ENCODE measurements around the gene DNAJC11. TPM values are rescaled to one million over a fixed set of nuclear protein-coding genes. Genes with fewer than 3 reads are reported as not detected.

DNAJC11 gene
- total RNA-seq, 1 experiment from 2014 or later, result 102 TPM

- no peak for TF ChIP-seq MYBL2 (CRISPR knock-in tag; IDR thresholded peaks at IDR 0.05)
- no peak for TF ChIP-seq CDX4 (CRISPR knock-in tag; IDR thresholded peaks at IDR 0.05; ENCODE audit: borderline replicate concordance)
- no peak for TF ChIP-seq TCF7 (CRISPR knock-in tag; IDR thresholded peaks at IDR 0.05; ENCODE audit: low read depth)
- no peak for TF ChIP-seq PREB (CRISPR knock-in tag; IDR thresholded peaks at IDR 0.05; ENCODE audit: borderline replicate concordance)
- TF ChIP-seq EMX1 (CRISPR knock-in tag; IDR thresholded peaks at IDR 0.05), result no peak
- no peak for TF ChIP-seq GTF2I (CRISPR knock-in tag; conservative IDR thresholded peaks at IDR 0.05)
- no peak for TF ChIP-seq ELF4 (CRISPR knock-in tag; IDR thresholded peaks at IDR 0.05; ENCODE audit: low read depth)
- TF ChIP-seq TEAD1 (CRISPR knock-in tag; IDR thresholded peaks at IDR 0.05), result no peak
- TF ChIP-seq ZBTB21 (CRISPR knock-in tag; IDR thresholded peaks at IDR 0.05; ENCODE audit: borderline replicate concordance), result no peak
- no peak for TF ChIP-seq ZNF263 (CRISPR knock-in tag; IDR thresholded peaks at IDR 0.05; ENCODE audit: low read depth)
- no peak for TF ChIP-seq NFYB (CRISPR knock-in tag; conservative IDR thresholded peaks at IDR 0.05; ENCODE audit: low read depth)
- TF ChIP-seq MLX (CRISPR knock-in tag; IDR thresholded peaks at IDR 0.05), result no peak
- no peak for TF ChIP-seq E2F1 (CRISPR knock-in tag; IDR thresholded peaks at IDR 0.05)
- ChIA-PET CTCF (interaction anchor here (0.6 to 1.6 kb wide), 2 partner anchors 19 to 158 kb away, joined by 3 read pairs; no protein-coding TSS in a partner anchor), POLR2A (no interaction called here)
- Mint-ChIP-seq H3K4me3 (no peak overlapping the region), H3K27me3 (ENCODE audit: low read depth) (peaks cover 7% of the 10 kb centered on the region), H3K9me3 (no peaks in the 10 kb centered on the region), H3K4me1 (peaks cover 15% of the 10 kb centered on the region), H3K27ac (no peak overlapping the region), H3K36me3 (no peaks in the 10 kb centered on the region)
- ATAC-seq (no peak), DNase-seq (ENCODE audit: low spot score) (no peak)
These were observed 22.2 kb upstream of the DNAJC11 start for GRCh38 chr1:6723621-6724428.

- peaks cover 10% of the 10 kb centered on the region for H3K9me3 Mint-ChIP-seq
- POLR2A ChIA-PET, result no interaction called here
- H3K4me1 Mint-ChIP-seq, result peaks cover 2% of the 10 kb centered on the region; the same call in 1 of the 2 replicates
- TF ChIP-seq SOX15 (CRISPR knock-in tag; IDR thresholded peaks at IDR 0.05) (no peak), ATF3 (CRISPR knock-in tag; conservative IDR thresholded peaks at IDR 0.05) (no peak), ZNF263 (CRISPR knock-in tag; IDR thresholded peaks at IDR 0.05; ENCODE audit: low read depth) (no peak), ATF6 (CRISPR knock-in tag; IDR thresholded peaks at IDR 0.05) (no peak), RORB (CRISPR knock-in tag; IDR thresholded peaks at IDR 0.05) (no peak), GRHL2 (CRISPR knock-in tag; IDR thresholded peaks at IDR 0.05; ENCODE audit: insufficient replicate concordance, severe bottlenecking) (no peak), JUN (CRISPR knock-in tag; IDR thresholded peaks at IDR 0.05) (no peak), E2F5 (CRISPR knock-in tag; IDR thresholded peaks at IDR 0.05) (no peak), MLX (CRISPR knock-in tag; IDR thresholded peaks at IDR 0.05) (no peak), AFF4 (CRISPR knock-in tag; IDR thresholded peaks at IDR 0.05; ENCODE audit: borderline replicate concordance) (no peak), NR1H2 (CRISPR knock-in tag; IDR thresholded peaks at IDR 0.05) (no peak)
- no peak overlapping the region for H3K4me3 Mint-ChIP-seq
- peaks cover 32% of the 10 kb centered on the region for H3K27me3 Mint-ChIP-seq (ENCODE audit: low read depth)
- CTCF ChIA-PET, result no interaction called here
- no peak overlapping the region for H3K27ac Mint-ChIP-seq
- peaks cover under 1% of the 10 kb centered on the region; the same call in 1 of the 2 replicates for H3K36me3 Mint-ChIP-seq
- DNase-seq (ENCODE audit: low spot score) (no peak), ATAC-seq (no peak)
These were observed 9.6 kb upstream of the DNAJC11 start for GRCh38 chr1:6711174-6711573.

Data from WTC11 (cell line).